ENCODE results near the gene HEPHL1.
A peak's percentile ranks its signal among the peaks of the same experiment; 100 is the strongest.
"Not testable (repeated sequence)": the region's sequence is repeated elsewhere in the genome, so short reads cannot be mapped to it uniquely, and the experiment has no call there.

The HEPHL1 gene

DNA sequence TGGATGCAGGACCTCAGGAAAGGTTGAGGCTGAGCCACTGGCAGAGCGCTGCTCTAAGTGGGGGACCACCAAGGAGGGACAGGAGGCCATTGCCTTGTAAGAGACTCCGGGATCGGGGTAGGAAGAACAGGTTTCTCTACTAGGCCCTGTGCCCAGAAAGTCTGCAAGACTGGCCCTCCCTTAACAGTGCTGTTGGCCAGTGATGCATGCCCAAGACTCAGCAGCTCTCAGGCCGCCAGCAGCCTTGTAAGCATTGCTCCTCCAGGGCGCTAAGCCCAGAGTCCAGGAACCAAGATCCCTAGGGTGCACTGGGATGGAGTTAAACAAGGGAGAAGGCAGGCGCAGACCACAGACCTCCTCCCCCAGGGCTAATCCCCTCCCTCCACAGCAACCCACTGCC lies 68.2 kb downstream of the HEPHL1 start:
- DNase-seq, result no peak

- DNase-seq, result no peak
Observed at GRCh38 chr11:94090401-94090800, 69.2 kb downstream of the HEPHL1 start.

DNA sequence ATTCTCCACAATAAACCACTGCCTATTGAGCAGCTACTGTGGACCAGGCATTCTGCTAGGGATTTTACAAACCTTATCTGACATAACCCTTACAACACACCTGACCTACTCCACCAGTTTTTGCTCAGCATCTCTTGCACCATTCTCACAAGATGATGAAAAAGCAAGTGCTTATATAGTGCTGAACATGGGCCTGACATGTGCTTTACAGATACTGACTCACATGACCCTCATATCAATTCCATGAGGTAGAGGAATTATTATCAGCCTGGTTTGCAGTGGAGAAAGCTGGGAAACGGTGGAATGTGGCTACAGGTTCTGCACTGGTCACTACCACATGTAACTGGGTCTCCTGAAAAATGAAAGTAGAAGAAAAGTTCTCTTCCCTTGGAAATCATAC lies 69.9 kb downstream of the HEPHL1 start:
- no peak for DNase-seq

DNA sequence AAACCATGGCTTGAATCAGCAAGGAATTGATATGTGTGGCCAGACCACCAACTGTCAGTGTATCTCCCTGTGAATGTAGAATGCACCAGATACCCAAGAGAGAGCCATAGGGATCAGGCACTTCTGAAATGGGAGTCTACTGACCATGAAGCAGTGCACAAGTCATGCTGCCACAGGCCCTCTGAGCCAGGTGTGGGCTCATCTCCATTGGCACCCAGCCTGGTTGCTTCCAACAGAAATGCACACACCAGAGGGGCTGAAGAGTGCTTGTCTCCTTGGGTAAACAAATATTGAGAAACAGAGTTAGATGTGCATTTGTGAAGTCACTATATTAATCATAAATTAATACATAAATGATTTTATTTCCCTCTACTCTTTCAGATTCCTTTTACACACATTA lies 79.1 kb downstream of the HEPHL1 start:
- DNase-seq, result no peak

GRCh38 chr11:94103471-94103870 lies 82.3 kb downstream of the HEPHL1 start:
- DNase-seq, result no peak

DNA sequence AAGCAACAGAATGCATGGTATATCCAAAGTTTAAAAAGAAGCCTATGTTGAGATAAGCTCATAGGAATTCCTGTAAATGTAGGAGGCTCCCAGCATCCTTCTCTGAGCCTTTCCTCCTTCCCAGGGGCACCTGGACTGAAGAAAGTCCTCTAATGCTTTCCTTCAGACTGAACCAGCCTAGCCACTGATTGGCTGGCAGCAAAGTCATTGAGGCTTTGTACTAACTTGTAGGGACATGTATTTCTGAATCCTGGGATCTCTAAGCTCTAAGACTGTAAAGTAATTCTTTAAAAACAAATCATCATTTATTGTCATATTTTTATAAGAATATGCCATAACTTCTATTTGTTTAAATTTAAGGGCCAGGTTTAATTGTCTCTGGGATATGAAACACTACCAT lies 83.6 kb downstream of the HEPHL1 start:
- no peak for DNase-seq

- no peak for DNase-seq
Observed at GRCh38 chr11:94106716-94107115, 85.6 kb downstream of the HEPHL1 start.

DNA sequence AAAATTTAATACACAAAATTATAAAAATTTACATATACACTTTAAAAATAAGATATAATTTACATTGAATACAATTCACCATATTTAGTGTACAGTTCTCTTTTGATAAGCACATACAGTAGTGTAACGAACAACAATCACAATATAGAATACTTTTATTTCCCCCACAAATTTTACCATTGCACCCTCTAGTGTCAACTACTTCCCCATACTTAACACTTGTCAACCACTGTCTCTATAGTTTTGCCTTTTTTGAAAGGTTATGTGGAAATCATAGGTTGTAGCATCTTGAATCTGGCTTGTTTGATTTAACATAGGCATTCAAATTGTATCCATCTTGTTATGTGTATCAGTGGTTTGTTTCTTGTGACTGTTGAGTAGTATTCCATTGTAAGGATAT lies 86.2 kb downstream of the HEPHL1 start:
- DNase-seq, result no peak

DNA sequence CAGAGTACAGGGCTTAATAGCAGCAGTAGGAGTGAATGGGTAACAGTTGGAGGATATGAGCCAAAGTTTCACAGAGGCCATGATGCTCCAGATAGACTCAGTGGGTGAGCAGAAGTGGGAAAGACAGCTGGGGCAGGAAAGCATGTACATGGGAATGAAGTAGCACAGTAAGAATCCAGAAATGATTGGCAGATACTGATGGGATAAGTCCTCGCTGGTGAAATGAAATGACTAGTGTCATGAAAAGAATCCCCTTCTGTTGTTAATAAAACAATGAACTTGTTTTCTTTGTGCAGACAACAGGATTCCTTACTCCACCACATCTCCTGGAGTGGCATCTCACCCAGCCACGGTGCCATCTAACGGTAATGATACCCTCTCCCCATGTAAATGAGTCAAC lies 90.1 kb downstream of the HEPHL1 start:
- no peak for DNase-seq

DNA sequence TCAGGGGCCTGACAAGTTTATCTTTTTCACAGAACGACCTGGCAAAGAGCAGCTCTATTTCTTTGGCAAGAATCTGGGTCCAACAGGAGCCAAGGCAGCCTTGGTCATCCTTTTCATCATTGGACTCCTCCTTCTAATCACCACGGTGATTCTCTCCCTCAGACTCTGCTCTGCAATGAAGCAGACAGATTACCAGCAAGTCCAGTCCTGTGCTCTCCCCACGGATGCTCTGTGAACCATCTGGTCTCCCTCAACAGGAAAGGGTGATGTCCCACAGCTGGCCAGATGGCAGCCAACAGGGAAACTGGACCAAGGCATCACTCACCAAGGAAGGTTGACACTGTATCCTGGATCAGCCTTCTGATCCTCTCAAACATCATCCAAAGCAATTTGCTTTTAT lies 90.5 kb downstream of the HEPHL1 start:
- no peak for DNase-seq

GRCh38 chr11:94112206-94112953 lies 91.2 kb downstream of the HEPHL1 start:
- no peak for DNase-seq

GRCh38 chr11:94117197-94117574 lies 96.0 kb downstream of the HEPHL1 start:
- DNase-seq, result no peak

- DNase-seq, result no peak
Observed at GRCh38 chr11:94117871-94118270, 96.7 kb downstream of the HEPHL1 start.

DNA sequence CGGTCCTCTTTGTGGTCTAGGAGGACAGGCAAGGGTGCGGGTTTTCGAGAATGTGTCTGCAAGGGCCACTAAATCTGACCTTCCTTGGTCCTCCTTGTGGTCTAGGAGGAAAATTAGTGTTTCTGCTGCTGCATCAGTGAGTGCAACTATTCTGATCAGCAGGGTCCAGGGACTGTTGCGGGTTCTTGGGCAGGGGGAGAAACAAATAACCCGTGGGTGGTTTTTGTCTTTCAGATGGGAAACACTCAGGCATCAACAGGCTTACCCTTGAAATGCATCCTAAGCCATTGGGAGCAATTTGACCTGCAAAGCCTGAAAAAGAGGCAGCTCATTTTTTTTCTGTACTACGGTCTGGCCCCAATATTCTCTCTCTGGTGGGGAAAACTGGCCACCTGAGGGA lies 98.5 kb downstream of the HEPHL1 start:
- not testable (repeated sequence) for DNase-seq

- not testable (repeated sequence) for DNase-seq
Observed at GRCh38 chr11:94120516-94120915, 99.4 kb downstream of the HEPHL1 start.

DNA sequence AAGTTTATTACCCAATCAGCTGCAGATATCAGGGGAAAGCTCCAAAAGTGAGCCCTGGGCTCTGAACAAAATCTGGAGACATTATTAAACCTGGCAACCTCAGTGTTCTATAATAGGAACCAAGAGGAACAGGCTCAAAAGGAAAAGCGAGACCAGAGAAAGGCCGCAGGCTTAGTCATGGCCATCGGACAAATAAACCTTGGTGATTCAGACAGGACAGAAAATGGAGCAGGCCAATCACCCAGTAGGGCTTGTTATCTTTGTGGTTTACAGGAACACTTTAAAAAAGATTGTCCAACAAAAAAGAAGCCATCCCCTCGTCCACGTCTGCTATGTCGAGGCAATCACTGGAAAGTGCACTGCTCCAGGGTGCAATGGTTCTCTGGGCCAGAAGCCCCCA lies 99.8 kb downstream of the HEPHL1 start:
- no peak for DNase-seq

DNA sequence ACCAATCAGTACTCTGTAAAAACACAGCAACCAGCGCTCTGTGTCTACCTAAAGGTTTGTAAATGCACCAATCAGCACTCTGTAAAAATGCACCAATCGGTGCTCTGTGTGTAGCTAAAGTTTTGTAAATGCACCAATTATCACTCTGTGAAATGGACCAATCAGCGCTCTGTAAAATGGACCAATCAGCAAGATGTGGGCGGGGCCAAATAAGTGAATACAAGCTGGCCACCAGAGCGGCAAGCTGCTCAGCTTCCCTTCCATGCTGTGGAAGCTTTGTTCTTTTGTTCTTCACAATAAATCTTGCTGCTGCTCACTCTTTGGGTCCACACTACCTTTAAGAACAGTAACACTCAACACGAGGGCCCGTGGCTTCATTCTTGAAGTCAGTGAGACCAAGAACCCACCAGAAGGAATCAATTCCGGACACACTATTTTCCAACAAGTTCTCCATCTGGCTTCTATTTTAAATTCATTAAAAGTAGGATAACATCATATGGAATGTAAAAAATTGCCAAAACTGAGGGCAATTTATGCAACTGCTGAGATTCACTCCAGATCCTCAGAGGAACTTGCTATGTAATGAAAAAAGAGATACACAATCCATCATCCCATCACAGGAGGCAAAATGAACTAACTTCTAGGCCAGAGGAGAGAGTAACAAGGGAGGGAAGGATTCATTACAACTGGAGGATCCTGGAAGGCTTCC lies 104.4 kb downstream of the HEPHL1 start:
- no peak for DNase-seq

DNA sequence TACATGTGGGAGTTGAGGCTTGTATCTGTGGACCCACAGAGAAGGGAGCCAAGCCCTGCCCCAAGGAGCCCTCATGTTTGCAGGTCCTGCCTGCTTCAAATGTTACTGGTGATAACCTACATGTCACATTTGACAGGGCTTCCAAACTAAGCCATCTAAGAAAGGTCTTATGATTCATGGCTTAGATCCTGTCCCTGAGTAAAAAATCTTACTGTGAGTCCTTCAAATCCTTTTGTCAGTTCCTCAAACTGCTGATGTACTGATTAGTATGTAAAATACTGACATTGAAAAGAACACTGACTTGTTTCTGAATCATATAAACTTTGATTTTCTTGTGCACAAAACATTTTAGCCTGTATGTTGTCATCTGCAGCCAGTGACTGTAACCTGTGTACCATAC lies 106.5 kb downstream of the HEPHL1 start:
- DNase-seq, result no peak

GRCh38 chr11:94128291-94128745 lies 107.2 kb downstream of the HEPHL1 start:
- no peak for DNase-seq

GRCh38 chr11:94128746-94129511 lies 107.8 kb downstream of the HEPHL1 start, which contains the start of gene PANX1:
TSS of gene PANX1 (plus strand) at chr11:94128841. CDS start at chr11:94129313, 472 bp downstream.
- peak; percentile 34 to 53 for DNase-seq

DNA sequence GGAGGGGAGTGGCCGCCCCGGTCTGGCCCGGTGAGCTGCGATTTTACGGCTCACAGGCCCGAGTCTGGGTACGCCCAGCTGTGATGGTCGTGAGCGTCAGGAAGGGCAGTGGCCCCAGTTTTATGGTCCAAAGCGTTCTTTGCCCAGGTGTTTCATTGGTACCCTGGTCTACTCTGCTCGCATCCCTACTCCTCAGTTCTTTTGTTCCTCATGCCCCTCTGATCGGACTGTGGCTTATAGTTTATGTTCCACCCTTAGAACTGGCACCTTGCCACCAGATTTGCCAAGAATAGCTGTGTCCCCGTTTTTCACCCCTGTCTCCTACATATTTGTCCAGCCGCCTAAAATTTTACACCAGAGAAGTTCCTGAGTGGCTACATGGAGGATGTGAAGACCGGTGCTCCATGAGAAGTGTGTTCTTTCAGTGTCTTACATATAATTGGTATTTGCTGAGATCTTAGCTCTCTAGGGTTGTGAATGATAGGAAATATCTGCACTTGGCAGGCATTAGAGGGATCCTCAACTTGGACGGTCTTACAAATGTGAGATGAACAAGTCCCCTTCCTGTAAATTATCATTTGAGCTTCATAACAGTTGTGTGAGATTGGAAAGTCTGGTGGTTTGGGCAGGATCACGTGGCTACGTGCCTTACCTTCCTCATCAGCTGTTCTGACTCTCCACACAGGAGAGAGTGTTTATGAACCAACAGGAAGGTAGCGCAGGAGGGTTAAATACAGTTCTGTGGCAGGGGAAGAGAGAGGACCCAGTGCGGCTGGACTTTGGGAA lies 108.6 kb downstream of the HEPHL1 start:
- no peak for DNase-seq

DNA sequence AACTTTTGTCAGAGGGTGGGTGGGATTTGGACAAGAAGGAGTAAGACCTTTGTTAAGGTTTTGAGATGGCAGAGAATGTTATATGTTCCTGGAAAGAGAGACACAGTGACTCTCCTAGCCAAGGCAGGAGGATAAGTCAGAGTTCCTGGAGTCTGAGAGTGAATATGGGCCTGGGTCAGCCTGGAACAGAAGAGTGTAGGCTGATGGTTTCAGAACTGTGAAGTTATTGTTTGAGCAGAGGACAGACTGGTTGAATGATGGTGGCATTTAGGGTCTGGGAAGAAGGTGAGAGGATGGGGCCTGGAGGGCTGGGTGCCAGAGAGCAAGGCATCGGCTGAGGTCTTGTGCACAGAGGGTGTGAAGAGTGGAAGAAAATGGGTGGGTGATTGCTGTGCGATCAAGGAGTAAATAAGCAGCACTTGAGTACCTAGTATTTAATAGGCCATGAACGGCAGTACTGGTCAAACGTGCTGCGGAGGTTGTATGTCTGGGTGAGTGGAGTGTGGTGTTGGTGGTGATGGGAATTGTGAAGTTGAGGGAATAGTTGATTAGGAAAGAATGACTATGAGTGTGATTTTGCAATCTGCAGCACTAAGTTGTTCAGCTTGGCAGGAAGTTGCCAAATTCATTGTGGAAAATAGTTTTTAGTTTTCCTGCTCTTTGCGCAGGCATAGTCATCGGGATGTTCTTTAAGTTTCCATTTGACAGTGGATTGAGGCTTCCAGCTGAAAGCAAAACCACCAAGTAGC lies 109.3 kb downstream of the HEPHL1 start:
- DNase-seq, result peak in 1 of 2 experiments; percentile 21
